Colonic mucosa (tissue), 4 donors: ENCODE results near the gene SNPH. TPM values are rescaled to one million over a fixed set of nuclear protein-coding genes. Genes with fewer than 3 reads are reported as not detected.
A peak's percentile ranks its signal among the peaks of the same experiment; 100 is the strongest.

Experiments
- DNase-seq: peaks from one replicate; pipeline ENCODE4 v3.0.0-alpha.2; 2020
- H3K27ac ChIP-seq: fragments of 200-600 bp; one replicate; pipeline ENCODE4 v1.8.0; 2021
- H3K27me3 ChIP-seq: fragments of 200-600 bp; one replicate; pipeline ENCODE4 v1.8.0; 2021
- H3K36me3 ChIP-seq: fragments of 200-600 bp; one replicate; pipeline ENCODE4 v1.8.0; 2021
- H3K4me1 ChIP-seq: fragments of 200-600 bp; one replicate; pipeline ENCODE4 v1.8.0; 2021; ENCODE audit warnings: mild to moderate bottlenecking
- H3K4me3 ChIP-seq: fragments of 200-600 bp; one replicate; pipeline ENCODE4 v1.8.0; 2021
- H3K9ac ChIP-seq, 2 donors: one replicate each; pipeline ENCODE4 v1.7.0; 2013; ENCODE audit warnings: control low read depth in 2 of 2, low read depth in 2 of 2, low read length in 2 of 2
- H3K9me3 ChIP-seq: fragments of 200-600 bp; one replicate; pipeline ENCODE4 v1.8.0; 2021
- intact Hi-C: fragments of 100-400 bp; cut with DNase I; formaldehyde crosslinking; loops from one replicate; pipeline ENCODE4 v1.14.1; 2022
- total RNA-seq, 2 donors: library from RNA; stranded (reverse); fragmentation: NEBNext Ultra II Directional in 1 of 2; extraction: Animal tissue kit (Norgen Biotek cat#: 25700) in 1 of 2; gene quantifications; one replicate each; pipeline ENCODE4 v1.2.1, GENCODE V29; 2021
- TF ChIP-seq, protein P1 (sequence below): fragments of 200-600 bp; IDR thresholded peaks from one replicate; pipeline ENCODE4 v1.8.0; 2022; ENCODE audit warnings: antibody characterized with exemption, mild to moderate bottlenecking
- donor health status: healthy.
- donor health status: DM: no; HTN: no; CAD: no.
- donor health status: DM: no; HTN: no; CAD: no.

SNPH gene
- total RNA-seq, 2 donors from 2014 or later, result 1.9 to 2.4 TPM

DNA sequence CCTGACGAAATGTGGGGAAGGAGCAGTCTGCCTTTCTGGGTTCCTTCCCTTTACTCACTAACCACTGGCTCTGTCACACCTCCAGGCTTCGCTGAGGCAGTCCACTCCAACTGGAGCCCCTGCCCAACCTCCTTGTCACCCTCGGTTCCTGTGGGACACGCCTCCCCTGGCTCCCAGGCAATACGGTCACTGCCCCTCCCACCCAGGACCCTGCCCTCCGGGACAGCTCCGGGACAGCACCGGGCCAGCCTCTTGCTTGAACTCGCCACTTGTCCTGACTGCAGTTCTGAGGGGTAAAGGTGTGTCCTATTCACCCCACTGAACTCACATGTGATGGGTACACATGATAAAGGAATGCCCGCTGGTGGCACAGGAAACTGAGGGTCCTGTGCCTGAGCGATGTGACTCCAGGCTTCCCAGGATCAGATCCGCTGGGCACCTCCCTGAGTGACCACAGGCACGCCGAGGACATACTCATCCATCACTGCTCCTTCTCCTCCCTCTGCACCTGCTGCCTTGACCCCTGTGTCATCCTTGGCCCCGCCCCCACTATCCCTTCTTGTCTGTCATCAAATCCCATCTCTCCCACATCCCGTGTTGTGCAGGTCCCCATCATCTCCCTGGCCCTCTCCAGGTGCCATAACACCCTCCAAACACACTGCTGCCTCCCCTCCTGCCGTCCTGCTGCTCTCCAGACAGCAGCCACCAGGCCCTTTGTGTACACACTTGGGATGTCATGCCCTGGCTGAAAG lies 55.0 kb downstream of the SNPH start:
- TF ChIP-seq, protein P1, sequence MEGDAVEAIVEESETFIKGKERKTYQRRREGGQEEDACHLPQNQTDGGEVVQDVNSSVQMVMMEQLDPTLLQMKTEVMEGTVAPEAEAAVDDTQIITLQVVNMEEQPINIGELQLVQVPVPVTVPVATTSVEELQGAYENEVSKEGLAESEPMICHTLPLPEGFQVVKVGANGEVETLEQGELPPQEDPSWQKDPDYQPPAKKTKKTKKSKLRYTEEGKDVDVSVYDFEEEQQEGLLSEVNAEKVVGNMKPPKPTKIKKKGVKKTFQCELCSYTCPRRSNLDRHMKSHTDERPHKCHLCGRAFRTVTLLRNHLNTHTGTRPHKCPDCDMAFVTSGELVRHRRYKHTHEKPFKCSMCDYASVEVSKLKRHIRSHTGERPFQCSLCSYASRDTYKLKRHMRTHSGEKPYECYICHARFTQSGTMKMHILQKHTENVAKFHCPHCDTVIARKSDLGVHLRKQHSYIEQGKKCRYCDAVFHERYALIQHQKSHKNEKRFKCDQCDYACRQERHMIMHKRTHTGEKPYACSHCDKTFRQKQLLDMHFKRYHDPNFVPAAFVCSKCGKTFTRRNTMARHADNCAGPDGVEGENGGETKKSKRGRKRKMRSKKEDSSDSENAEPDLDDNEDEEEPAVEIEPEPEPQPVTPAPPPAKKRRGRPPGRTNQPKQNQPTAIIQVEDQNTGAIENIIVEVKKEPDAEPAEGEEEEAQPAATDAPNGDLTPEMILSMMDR, result no peak
- Histone ChIP-seq H3K4me1 (no peaks in the 10 kb centered on the region), H3K9ac (no peak overlapping the region), H3K27me3 (no peaks in the 10 kb centered on the region), H3K36me3 (no peaks in the 10 kb centered on the region), H3K4me3 (no peak overlapping the region), H3K9me3 (no peaks in the 10 kb centered on the region), H3K27ac (no peak overlapping the region)
- intact Hi-C loops, result loop anchor here (5.0 kb wide), 1 partner anchor 146 kb away; the partner anchor contains the start of gene NSFL1C
- no peak for DNase-seq

DNA sequence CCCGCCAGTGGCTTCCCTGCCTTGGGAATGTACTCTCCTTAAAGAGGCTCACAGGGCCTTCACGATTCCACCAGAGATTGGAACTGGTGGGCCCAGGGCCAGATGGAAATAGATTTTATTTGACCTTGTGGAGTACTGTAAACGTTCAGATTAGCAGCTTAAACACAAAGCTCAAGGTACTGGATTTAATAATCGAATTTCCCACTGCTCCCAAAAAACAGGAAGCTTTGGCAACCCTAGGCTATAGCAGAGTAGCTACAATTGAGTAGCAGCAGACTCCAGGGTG lies 55.5 kb downstream of the SNPH start:
- Histone ChIP-seq H3K9ac (no peak overlapping the region), H3K4me3 (no peak overlapping the region), H3K27ac (no peak overlapping the region), H3K4me1 (no peaks in the 10 kb centered on the region), H3K9me3 (no peaks in the 10 kb centered on the region), H3K36me3 (no peaks in the 10 kb centered on the region), H3K27me3 (no peaks in the 10 kb centered on the region)
- DNase-seq, result no peak
- intact Hi-C loops, result loop anchor here (5.0 kb wide), 1 partner anchor 146 kb away; the partner anchor contains the start of gene NSFL1C
- TF ChIP-seq, protein P1, result no peak

DNA sequence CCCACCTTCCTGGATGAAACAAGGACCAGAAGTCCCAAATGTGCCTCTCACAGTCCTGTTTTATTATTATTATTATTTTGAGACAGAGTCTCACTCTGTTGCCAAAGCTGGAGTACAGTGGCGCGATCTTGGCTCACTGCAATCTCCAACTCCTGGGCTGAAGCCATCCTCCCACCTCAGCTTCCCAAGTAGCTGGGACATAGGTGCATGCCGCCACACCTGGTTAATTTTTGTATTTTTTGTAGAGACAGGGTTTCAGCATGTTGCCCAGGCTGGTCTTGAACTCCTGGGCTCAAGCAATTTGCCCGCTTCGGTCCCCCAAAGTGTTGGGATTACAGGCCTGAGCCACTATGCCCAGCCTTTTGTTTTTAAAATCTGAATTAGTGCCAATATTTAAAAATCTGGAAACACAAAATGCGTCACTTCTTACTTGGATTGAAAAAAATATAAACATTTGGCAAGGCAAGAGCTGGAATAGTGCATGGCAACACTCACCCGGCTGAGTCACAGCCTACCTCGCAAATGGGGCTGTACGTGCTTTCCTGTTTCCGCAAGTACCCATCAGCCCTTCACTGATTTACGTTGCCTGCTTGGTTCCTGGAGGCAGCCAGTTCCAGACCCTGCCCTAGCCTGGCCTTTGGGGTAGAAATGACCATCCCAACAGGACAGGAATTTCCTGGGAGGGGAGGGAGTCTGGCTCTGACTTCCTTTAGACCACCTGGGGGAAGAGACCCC lies 56.6 kb downstream of the SNPH start:
- H3K36me3 ChIP-seq, result no peaks in the 10 kb centered on the region

DNA sequence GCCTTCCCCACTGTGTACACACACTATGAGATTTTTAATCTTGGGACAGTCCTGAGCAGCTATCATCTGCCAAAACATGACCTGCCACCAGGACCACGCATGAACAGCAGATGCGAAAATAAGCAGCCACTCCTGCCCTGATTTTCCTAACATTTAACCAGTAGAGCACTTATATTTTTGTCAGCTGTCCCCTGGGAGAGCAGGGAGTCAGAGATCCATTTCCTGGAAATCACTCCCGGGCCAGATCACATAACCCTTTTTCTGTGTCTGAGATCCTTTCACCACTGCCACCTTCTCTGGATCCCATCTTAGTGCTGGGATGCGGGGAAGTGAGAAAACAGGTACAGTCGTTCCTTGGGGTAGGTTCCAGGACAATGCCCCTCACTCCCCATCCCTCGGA lies 57.2 kb downstream of the SNPH start:
- TF ChIP-seq, protein P1, result no peak
- no peaks in the 10 kb centered on the region for H3K27me3 ChIP-seq
- H3K4me3 ChIP-seq, result no peak overlapping the region
- no peak for DNase-seq
- H3K9me3 ChIP-seq, result no peaks in the 10 kb centered on the region
- peak overlapping the region; percentile 62 for H3K27ac ChIP-seq
- intact Hi-C loops, result loop anchor here (5.0 kb wide), 1 partner anchor 144 kb away; the partner anchor contains the start of gene NSFL1C
- H3K9ac ChIP-seq, result no peak overlapping the region
- H3K4me1 ChIP-seq, result no peaks in the 10 kb centered on the region
- no peaks in the 10 kb centered on the region for H3K36me3 ChIP-seq

More for the DNA sequence above, 56.6 kb downstream of the SNPH start:
- Histone ChIP-seq H3K27ac (peak overlapping the region; percentile 62), H3K4me1 (no peaks in the 10 kb centered on the region), H3K4me3 (no peak overlapping the region), H3K9me3 (no peaks in the 10 kb centered on the region), H3K27me3 (no peaks in the 10 kb centered on the region), H3K9ac (no peak overlapping the region)
- TF ChIP-seq, protein P1, result no peak
- no peak for DNase-seq
- intact Hi-C loops, result loop anchor here (5.0 kb wide), 1 partner anchor 145 kb away; the partner anchor contains the start of gene NSFL1C

DNA sequence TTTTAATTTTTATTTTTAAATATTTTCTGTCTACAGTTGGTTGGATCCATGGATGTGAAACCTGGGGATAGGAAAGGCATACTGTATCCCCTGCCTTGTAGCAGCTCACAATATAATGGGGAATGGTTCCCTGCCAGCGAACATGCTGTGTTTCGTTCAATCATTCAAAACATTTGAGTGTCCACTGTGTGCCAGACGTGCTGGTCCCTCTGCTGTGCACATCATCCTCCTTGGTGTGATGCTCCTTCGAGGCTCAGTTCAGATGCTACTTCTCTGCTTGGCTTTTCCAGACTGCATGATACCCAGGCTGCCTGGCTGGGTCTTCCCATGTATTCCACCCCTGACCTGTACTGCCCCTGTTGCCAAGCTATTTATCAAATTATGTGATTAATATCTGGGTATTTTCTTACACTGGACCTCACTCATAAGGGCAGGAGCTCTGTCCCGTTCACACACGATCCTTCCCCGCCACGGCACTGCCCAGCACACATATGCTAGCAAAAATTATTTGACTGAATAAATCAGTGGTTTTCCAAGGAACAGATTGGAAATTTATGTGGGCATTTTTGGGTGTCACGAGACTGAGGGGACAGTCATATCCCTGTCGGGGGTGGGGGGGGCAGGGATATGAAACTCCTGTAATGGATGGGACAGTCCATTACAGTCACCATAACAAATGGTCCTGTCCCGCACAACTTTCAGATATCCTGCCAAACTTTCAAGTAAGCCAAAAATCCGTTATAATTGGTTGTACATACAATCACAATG lies 57.9 kb downstream of the SNPH start:
- DNase-seq, result no peak
- Histone ChIP-seq H3K36me3 (no peaks in the 10 kb centered on the region), H3K4me1 (no peaks in the 10 kb centered on the region), H3K9ac (no peak overlapping the region), H3K4me3 (no peak overlapping the region), H3K27ac (peak overlapping the region; percentile 62), H3K27me3 (no peaks in the 10 kb centered on the region), H3K9me3 (no peaks in the 10 kb centered on the region)
- intact Hi-C loops, result loop anchor here (5.0 kb wide), 1 partner anchor 143 kb away; the partner anchor contains the start of gene NSFL1C
- TF ChIP-seq, protein P1, result no peak
